Caki2 (cell line): ENCODE data around the gene ZBTB16. TPM values are rescaled to one million over a fixed set of nuclear protein-coding genes. Genes with fewer than 3 reads are reported as not detected.

Experiments
- DNase-seq: peaks from one replicate; pipeline ENCODE4 v3.0.0-alpha.2; 2015; ENCODE audit warnings: low read depth
- in situ Hi-C: cut with HindIII; loops from 2 replicates; pipeline ENCODE4 v1.10.0; 2016; ENCODE audit warnings: low sequenced_read_pairs, low pct_unique_long_range_greater_than_20kb, mixed read lengths
- total RNA-seq: library from RNA; depleted of rRNA; stranded (reverse); fragments of >200 nt; shearing (Covaris generic); gene quantifications from 2 replicates; pipeline ENCODE4 v1.2.3, GENCODE V29; 2014; ENCODE audit warnings: low replicate concordance

The ZBTB16 gene
- total RNA-seq, 1 experiment from 2014 or later, result not detected

GRCh38 chr11:114180301-114181055, 121.0 kb downstream of the ZBTB16 start:
- in situ Hi-C loops, result no loop called here
- DNase-seq, result no peak

GRCh38 chr11:114181195-114181594, 121.7 kb downstream of the ZBTB16 start:
- no peak for DNase-seq

GRCh38 chr11:114181752-114182151, 122.2 kb downstream of the ZBTB16 start:
- DNase-seq, result no peak
- in situ Hi-C loops, result no loop called here

More at GRCh38 chr11:114181195-114181594, 121.7 kb downstream of the ZBTB16 start:
- in situ Hi-C loops, result no loop called here

GRCh38 chr11:114182471-114183043, 123.0 kb downstream of the ZBTB16 start:
- in situ Hi-C loops, result no loop called here
- no peak for DNase-seq

- no peak for DNase-seq
- in situ Hi-C loops, result no loop called here
These were observed 123.6 kb downstream of the ZBTB16 start for GRCh38 chr11:114183044-114183511.

GRCh38 chr11:114185436-114185835, 125.9 kb downstream of the ZBTB16 start:
- no peak for DNase-seq
- in situ Hi-C loops, result no loop called here

- in situ Hi-C loops, result no loop called here
- no peak for DNase-seq
These were observed 127.7 kb downstream of the ZBTB16 start for GRCh38 chr11:114187173-114187572.

GRCh38 chr11:114188851-114189570, 129.5 kb downstream of the ZBTB16 start:
- in situ Hi-C loops, result no loop called here
- DNase-seq, result no peak

- in situ Hi-C loops, result no loop called here
- no peak for DNase-seq
These were observed 131.1 kb downstream of the ZBTB16 start for GRCh38 chr11:114190630-114191029.

- DNase-seq, result no peak
- in situ Hi-C loops, result no loop called here
These were observed 132.4 kb downstream of the ZBTB16 start for GRCh38 chr11:114191893-114192292.

- no peak for DNase-seq
- in situ Hi-C loops, result no loop called here
These were observed 133.4 kb downstream of the ZBTB16 start for GRCh38 chr11:114192841-114193389.

GRCh38 chr11:114193730-114194679, 134.5 kb downstream of the ZBTB16 start:
- no peak for DNase-seq
- in situ Hi-C loops, result no loop called here

GRCh38 chr11:114194702-114195101, 135.2 kb downstream of the ZBTB16 start:
- no peak for DNase-seq
- in situ Hi-C loops, result no loop called here

GRCh38 chr11:114195151-114195550, 135.6 kb downstream of the ZBTB16 start:
- DNase-seq, result no peak
- in situ Hi-C loops, result no loop called here

GRCh38 chr11:114195981-114196731, 136.6 kb downstream of the ZBTB16 start:
- no peak for DNase-seq
- in situ Hi-C loops, result no loop called here

GRCh38 chr11:114196997-114197703, 137.6 kb downstream of the ZBTB16 start:
- no peak for DNase-seq
- in situ Hi-C loops, result no loop called here
